Muscle of leg (tissue), 11 donors: ENCODE measurements around the gene CFAP410. TPM values are rescaled to one million over a fixed set of nuclear protein-coding genes. Genes with fewer than 3 reads are reported as not detected.

ENCODE experiments used
- DNase-seq: peaks from one replicate; pipeline ENCODE4 v3.0.0; 2013
- H3K27ac ChIP-seq: one replicate; pipeline ENCODE4 v1.5.1; 2013; ENCODE audit warnings: mild to moderate bottlenecking, low read length, control low read depth
- H3K27me3 ChIP-seq: one replicate; pipeline ENCODE4 v1.6.1; 2013; ENCODE audit warnings: low read length; ENCODE audit not compliant: control insufficient read depth, insufficient read depth
- H3K36me3 ChIP-seq: one replicate; pipeline ENCODE4 v1.6.1; 2013; ENCODE audit warnings: low read length; ENCODE audit not compliant: control insufficient read depth, insufficient read depth
- H3K4me1 ChIP-seq: one replicate; pipeline ENCODE4 v1.6.1; 2013; ENCODE audit warnings: low read length; ENCODE audit not compliant: control insufficient read depth, insufficient read depth
- H3K4me3 ChIP-seq: one replicate; pipeline ENCODE4 v1.5.1; 2013; ENCODE audit warnings: low read length, control low read depth
- H3K9me3 ChIP-seq: replicated peaks from 2 replicates; pipeline ENCODE4 v1.6.1; 2013; ENCODE audit warnings: low read depth, low read length; ENCODE audit not compliant: control insufficient read depth
- WGBS: methylation state at CpG from one replicate; pipeline ENCODE4 v1.1.5; 2013; ENCODE audit warnings: missing lambda C conversion rate; ENCODE audit not compliant: insufficient coverage; 5-methylcytosine and 5-hydroxymethylcytosine counted together
- polyA plus RNA-seq, 8 donors: library from polyadenylated mRNA; unstranded; fragments of 120-200 nt; gene quantifications; one replicate each; pipeline versions ENCODE4 v1.2.1 to v1.2.3, GENCODE V29; 2013; ENCODE audit warnings: inconsistent platforms in 1 of 8, low replicate concordance in 1 of 8; ENCODE audit not compliant: insufficient read length in 8 of 8, insufficient read depth in 1 of 8
- total RNA-seq: library from RNA; stranded (reverse); fragments of 120-200 nt; gene quantifications from one replicate; pipeline ENCODE4 v1.2.4, GENCODE V29; 2013

The CFAP410 gene
- total and polyA plus RNA-seq, 9 donors: 15.9 to 23.9 (median 19.8) TPM

DNA sequence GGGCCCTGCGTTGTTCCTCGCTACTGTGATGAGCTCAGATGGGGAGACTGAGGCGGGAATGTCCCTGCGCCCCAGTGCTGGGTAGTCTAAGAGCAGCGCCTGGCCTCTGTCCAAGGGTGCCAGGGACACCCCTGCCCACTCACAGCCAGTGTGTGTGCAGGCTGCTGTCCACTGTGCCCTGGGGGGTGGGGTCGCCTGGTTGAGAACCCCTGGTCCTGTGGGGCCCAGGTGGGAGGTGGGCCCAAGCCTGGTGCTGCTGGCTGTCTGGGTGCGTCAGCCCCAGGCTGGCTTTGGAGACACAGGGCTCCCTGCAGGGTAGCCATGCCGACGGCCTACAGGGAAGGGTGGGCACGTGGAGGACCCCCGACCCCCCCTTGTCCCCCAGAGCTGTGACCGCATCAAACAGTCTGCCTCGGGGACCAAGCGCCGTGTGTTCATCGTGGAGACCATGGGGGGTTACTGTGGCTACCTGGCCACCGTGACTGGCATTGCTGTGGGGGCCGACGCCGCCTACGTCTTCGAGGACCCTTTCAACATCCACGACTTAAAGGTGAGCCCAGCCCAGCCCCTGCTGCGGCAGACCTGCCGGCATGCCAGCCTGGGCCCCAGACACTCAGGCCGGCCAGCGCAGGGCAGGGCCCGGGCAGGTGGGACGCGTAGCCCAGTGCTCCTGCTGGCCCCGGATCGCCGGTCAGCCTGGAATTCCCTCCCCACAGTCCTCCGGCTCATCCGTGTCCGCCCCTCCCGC is 14.9 kb downstream of the CFAP410 start:
- Histone ChIP-seq H3K27me3 (no peaks in the 10 kb centered on the region), H3K4me3 (no peak overlapping the region), H3K9me3 (no peaks in the 10 kb centered on the region), H3K4me1 (no peaks in the 10 kb centered on the region), H3K36me3 (peaks cover 83% of the 10 kb centered on the region), H3K27ac (no peak overlapping the region)
- 91% methylated on average over 36 of the region's 37 CpGs for WGBS
- DNase-seq: no peak

DNA sequence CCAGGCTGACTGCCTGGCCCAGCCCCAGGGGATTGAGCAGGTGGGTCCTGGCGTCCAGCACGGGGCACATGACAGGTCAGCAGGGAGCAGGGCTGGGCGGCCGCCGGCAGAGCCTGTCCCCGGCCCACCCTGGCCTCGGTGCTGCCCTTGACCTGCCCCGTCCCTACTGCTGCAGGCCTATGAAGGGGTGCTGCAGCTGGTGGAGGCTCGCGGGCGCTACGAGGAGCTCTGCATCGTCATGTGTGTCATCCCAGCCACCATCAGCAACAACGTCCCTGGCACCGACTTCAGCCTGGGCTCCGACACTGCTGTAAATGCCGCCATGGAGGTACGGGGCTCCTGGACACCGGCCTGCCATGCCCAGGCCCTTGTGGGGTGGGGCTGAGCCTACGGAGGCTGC is 15.6 kb downstream of the CFAP410 start:
- H3K27ac ChIP-seq: no peak overlapping the region
- WGBS: 83% methylated on average over 18 of the region's 20 CpGs
- no peaks in the 10 kb centered on the region for H3K27me3 ChIP-seq
- no peak overlapping the region for H3K4me3 ChIP-seq
- H3K36me3 ChIP-seq: peaks cover 86% of the 10 kb centered on the region
- H3K9me3 ChIP-seq: no peaks in the 10 kb centered on the region
- H3K4me1 ChIP-seq: no peaks in the 10 kb centered on the region
- DNase-seq: no peak

DNA sequence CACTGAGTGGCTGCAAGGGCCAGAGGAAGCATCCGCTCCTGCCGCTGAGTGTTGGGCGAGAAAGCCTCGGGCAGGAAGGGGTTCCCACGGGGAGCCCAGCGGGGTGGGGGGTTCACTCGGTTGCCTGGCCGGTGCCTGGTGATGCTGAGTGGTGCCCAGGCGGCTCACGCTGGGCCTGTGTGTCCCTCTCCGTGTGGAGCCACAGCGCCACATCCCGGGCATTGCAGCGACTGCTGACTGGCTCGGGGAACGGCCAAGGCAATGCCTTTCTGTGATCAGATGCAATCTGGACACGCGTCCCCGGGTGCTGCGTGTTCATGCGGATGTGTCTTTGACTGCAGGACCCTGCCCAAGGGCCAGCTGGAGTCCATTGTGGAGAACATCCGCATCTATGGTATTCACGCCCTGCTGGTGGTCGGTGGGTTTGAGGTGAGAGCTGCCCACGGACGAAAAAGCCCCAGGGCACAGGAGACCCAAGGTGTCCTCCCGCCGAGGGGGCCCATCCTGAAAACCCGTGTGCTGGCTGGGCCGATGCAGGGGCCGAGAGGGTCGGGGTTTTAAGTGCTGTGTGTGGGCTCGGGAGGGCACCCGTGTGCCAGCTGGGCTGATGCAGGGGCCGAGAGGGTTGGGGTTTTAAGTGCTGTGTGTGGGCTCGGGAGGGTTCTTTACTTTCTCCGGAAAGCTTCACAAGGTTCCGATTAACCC is 16.4 kb downstream of the CFAP410 start:
- no peak for DNase-seq

DNA sequence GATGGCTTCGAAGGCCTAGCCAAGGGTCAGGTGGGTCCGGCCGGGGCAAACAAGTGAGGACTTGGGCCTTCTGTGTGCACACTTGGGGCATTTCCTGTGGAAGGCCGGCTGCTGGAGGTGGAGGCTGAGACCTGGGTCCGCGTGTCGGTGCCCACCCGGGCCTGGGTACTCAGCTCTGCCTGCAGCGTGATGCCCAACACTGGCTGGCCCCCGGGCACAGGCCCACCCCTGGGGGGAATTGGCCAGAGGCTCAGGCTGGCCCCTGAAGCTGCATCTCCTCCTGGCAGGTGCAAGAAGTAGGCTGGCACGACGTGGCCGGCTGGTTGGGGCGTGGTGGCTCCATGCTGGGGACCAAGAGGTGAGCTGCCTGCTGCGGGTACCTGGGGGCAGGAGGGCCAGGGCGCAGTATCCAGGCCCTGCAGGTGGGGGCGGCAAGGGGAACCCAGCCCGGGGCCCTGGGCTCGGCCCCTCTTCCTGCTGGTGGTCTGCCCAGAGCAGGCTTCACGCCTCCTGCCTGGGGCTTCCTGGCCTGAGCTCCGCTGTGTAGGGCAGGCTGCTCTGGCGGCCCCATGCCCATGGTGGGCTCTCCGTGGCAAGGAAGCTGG is 17.2 kb downstream of the CFAP410 start:
- H3K4me3 ChIP-seq: no peak overlapping the region
- H3K9me3 ChIP-seq: no peaks in the 10 kb centered on the region
- no peaks in the 10 kb centered on the region for H3K4me1 ChIP-seq
- DNase-seq: no peak
- H3K27ac ChIP-seq: no peak overlapping the region
- H3K36me3 ChIP-seq: peaks cover 80% of the 10 kb centered on the region
- WGBS: 92% methylated on average over 23 of the region's 23 CpGs
- H3K27me3 ChIP-seq: no peaks in the 10 kb centered on the region

More for the DNA sequence above, 16.4 kb downstream of the CFAP410 start:
- WGBS: 89% methylated on average over 38 of the region's 38 CpGs
- peaks cover 86% of the 10 kb centered on the region for H3K36me3 ChIP-seq
- H3K27ac ChIP-seq: no peak overlapping the region
- H3K4me1 ChIP-seq: no peaks in the 10 kb centered on the region
- H3K9me3 ChIP-seq: no peaks in the 10 kb centered on the region
- no peaks in the 10 kb centered on the region for H3K27me3 ChIP-seq
- no peak overlapping the region for H3K4me3 ChIP-seq

DNA sequence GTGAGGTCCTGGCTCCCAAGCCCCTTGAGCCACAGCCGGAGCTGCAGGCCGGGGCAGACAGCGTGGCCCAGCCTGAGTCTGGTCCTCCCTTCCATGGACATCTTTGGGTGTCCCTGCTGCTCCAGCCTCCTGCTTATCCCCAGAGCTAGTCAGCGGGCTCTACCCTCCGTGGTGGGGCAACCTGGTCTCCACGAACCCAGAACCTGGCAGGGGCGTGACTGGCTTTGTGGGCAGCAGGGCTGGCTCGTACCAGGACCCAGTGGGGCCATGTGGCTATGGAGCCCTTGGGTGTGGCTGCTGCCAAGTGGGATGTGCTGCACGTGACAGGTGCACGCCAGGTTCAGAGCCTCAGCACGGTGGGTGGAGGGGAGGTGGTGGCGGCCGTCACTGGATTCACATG is 18.3 kb downstream of the CFAP410 start:
- no peak for DNase-seq
- Histone ChIP-seq H3K9me3 (no peaks in the 10 kb centered on the region), H3K27me3 (no peaks in the 10 kb centered on the region), H3K4me3 (no peak overlapping the region), H3K27ac (no peak overlapping the region), H3K36me3 (peaks cover 82% of the 10 kb centered on the region), H3K4me1 (no peaks in the 10 kb centered on the region)
- 85% methylated on average over 8 of the region's 13 CpGs for WGBS

DNA sequence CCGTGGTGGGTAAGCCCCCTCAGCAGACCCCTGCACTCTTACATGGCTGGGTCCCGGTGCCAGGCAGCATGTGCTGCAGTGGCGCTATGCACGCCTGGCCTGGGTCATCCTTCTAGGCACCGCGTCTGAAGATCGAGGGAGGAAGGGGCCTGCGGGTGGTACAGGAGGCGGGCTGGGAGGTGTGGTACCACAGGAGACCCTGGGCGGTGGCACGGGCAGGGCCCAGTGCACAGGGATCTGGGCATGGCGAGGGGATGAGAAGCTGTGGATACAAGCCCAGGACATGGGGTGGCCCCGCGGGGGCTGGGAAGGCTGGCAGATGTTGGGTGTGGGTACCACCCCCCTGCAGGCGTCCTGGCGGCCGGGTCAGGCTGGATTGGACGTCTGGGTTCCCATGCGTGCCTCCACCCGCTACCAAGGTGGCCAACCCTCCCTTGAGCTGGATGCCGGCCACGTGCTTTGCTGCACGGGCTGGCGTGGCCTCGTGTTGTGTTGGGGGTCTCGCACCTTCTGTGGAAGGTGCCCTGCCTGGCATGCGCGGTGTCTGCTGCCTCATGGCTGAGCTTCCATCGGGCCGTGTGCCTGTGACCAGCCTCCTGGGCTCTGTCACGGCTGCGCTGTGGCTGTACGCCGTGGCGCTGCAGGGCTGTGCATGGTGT is 19.7 kb downstream of the CFAP410 start:
- no peaks in the 10 kb centered on the region for H3K9me3 ChIP-seq
- H3K36me3 ChIP-seq: peaks cover 78% of the 10 kb centered on the region
- no peak overlapping the region for H3K4me3 ChIP-seq
- H3K27ac ChIP-seq: no peak overlapping the region
- H3K4me1 ChIP-seq: no peaks in the 10 kb centered on the region
- 92% methylated on average over 35 of the region's 35 CpGs for WGBS
- no peak for DNase-seq
- no peaks in the 10 kb centered on the region for H3K27me3 ChIP-seq

DNA sequence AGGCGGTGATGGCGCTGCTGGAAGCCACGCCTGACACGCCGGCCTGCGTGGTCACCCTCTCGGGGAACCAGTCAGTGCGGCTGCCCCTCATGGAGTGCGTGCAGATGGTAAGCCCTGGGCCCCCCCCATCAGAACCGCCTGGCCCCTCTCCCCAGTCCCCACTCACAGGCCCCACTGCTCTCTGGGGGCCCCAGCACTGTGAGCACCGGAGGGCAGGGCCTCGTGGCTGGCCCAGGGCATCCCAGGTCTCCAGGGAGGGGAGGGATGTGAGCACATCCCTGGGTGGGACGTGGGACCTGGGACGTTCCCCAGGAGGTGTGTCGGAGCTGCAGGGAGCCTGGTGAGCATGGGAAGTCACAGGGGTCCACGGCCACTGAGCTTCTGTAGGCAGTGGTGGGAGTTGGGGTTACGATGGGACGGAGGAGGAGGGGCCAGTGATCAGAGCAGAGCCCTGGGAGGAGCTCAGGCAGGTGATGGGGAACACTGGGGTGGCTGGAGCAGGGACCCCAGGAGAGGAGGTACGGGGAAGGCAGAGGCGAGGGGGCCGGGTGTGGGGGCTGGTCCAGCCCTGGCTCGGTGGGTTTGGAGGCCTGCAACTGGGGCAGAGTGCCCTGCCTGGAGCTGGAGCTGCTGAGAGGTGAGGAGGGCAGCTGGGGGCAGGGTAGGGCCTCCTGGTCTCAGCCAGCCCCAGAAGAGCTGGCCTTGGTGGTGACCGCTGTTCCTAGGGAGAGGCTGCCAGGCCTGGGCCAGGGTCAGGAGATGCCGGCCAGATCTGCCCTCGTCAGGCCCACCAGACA is 20.5 kb downstream of the CFAP410 start:
- no peaks in the 10 kb centered on the region for H3K9me3 ChIP-seq
- WGBS: 90% methylated on average over 16 of the region's 25 CpGs
- H3K36me3 ChIP-seq: peaks cover 76% of the 10 kb centered on the region
- DNase-seq: no peak
- H3K4me3 ChIP-seq: no peak overlapping the region
- no peak overlapping the region for H3K27ac ChIP-seq
- no peaks in the 10 kb centered on the region for H3K4me1 ChIP-seq
- H3K27me3 ChIP-seq: no peaks in the 10 kb centered on the region

DNA sequence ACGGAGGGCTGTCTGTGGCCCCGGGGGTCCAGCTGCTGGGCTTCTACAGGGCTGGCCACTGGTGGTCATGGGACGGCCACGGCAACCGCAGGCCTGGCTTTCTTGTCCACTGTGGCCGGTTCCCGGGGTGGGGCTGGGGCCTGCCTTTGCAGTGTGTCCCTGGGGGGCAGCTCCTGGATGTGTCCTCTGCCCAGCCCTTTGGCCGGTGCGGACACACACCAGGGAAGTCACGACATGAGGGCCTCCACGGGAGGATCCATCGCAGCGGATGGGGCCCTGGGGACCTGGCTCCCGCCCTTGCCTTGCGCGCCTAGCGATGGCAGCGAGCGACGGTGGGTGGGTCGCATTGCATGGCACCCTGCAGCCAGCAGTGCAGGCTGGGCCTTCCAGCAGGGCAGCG is 21.3 kb downstream of the CFAP410 start:
- H3K4me3 ChIP-seq: no peak overlapping the region
- peaks cover 77% of the 10 kb centered on the region for H3K36me3 ChIP-seq
- no peak for DNase-seq
- no peaks in the 10 kb centered on the region for H3K27me3 ChIP-seq
- no peaks in the 10 kb centered on the region for H3K4me1 ChIP-seq
- 92% methylated on average over 22 of the region's 22 CpGs for WGBS
- H3K9me3 ChIP-seq: no peaks in the 10 kb centered on the region
- H3K27ac ChIP-seq: no peak overlapping the region

DNA sequence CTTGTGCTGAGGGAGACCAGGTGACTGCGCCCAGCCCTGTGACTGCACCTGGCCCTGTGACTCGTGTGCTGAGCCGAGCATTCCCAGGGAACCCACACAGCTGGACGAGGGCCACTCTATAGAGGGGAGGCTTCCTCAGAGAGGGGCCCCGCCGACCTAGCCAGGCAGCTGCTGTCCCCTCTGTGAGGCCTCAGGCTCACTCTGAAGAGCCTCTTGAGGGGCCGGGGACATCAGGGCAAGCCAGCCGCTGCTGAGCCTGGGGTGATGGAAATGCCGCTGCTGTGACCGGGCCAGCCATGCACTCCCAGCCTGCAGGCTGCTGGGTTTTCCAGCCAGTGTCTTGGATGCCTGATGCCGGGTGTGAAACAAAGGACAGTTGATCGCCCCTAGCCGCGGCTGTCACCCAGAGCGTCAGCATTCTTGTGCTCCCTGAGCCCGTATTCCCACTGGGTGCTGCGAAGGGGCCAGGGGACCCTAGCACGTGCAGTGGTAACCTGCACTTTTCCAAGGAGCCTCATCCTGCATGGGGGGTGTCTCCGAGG is 21.9 kb downstream of the CFAP410 start:
- Histone ChIP-seq H3K4me1 (no peaks in the 10 kb centered on the region), H3K27ac (no peak overlapping the region), H3K36me3 (peaks cover 77% of the 10 kb centered on the region), H3K27me3 (no peaks in the 10 kb centered on the region), H3K9me3 (no peaks in the 10 kb centered on the region), H3K4me3 (no peak overlapping the region)
- DNase-seq: no peak
- WGBS: 70% methylated on average over 19 of the region's 19 CpGs
